ENCODE results near the gene DLG2.

The DLG2 gene

DNA sequence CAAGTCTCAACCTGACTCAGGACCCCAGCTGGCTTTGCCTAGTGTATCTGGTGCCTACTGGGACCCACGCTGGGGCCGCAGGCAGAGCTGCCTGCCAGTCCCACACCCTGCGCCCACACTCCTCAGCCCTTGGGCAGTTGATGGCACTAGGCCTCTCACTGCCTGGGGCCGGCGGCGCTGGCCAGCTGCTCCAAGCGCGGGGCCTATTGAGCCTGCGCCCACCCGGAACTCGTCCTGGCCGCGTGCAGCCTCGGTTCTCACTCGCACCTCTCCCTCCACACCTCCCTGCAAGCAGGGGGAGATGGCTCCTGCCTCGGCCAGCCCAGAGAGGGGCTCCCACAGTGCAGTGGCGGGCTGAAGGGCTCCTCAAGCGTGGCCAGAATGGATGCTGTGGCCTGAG, 1432.4 kb downstream of the DLG2 start:
- TF ChIP-seq, protein P1, sequence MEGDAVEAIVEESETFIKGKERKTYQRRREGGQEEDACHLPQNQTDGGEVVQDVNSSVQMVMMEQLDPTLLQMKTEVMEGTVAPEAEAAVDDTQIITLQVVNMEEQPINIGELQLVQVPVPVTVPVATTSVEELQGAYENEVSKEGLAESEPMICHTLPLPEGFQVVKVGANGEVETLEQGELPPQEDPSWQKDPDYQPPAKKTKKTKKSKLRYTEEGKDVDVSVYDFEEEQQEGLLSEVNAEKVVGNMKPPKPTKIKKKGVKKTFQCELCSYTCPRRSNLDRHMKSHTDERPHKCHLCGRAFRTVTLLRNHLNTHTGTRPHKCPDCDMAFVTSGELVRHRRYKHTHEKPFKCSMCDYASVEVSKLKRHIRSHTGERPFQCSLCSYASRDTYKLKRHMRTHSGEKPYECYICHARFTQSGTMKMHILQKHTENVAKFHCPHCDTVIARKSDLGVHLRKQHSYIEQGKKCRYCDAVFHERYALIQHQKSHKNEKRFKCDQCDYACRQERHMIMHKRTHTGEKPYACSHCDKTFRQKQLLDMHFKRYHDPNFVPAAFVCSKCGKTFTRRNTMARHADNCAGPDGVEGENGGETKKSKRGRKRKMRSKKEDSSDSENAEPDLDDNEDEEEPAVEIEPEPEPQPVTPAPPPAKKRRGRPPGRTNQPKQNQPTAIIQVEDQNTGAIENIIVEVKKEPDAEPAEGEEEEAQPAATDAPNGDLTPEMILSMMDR (IDR thresholded peaks at IDR 0.05; ENCODE audit: low read depth, low read length), result no peak
- no peak overlapping the region for H3K4me3 ChIP-seq (replicated peaks in 1 of 2; ENCODE audit: low read depth in 2 of 2, low read length in 2 of 2)
- no peak for DNase-seq (ENCODE audit: low read depth in 2 of 2)

DNA sequence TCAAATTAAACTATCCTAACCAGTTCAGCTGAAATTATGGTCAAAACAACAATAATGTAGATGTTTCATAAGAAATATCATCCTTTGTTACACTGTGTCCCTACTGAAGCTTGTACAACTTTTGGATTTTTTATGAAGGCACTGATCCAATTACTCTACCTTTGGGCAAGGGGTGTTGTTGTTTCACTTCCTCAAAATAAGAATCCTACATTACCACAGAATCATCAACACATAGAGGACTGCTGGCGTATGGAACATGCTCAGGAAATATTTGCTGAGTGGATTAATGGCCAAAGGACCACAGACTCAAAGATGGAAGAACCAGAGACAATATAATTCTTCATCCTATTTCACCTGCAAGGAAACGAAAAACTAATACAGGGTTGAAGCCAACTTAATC, 1433.4 kb downstream of the DLG2 start:
- no peak for DNase-seq (ENCODE audit: low read depth in 2 of 2)
- TF ChIP-seq, protein P1 (IDR thresholded peaks at IDR 0.05; ENCODE audit: low read depth, low read length), result no peak
- no peak overlapping the region for H3K4me3 ChIP-seq (replicated peaks in 1 of 2; ENCODE audit: low read depth in 2 of 2, low read length in 2 of 2)

DNA sequence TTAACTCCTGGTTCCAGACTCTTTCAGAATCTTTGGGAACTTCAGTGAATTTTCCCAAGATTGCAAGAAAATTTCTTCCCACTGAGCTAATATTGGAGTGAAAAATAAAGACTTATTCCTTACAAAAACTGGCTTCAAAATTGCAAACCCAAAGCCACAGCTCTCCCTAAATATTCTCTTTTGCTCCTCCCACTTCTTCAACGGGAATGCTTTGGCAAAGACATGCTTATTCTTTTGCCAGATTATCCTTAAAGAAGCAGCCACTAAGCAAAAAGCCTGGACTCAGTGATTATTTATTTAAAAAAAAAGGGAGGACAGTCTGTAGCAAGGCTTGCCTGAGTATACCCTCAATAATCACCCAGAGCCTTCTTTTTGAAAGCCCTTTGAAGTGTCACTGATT, 1438.6 kb downstream of the DLG2 start:
- DNase-seq (ENCODE audit: low read depth in 2 of 2), result no peak
- no peak overlapping the region for H3K4me3 ChIP-seq (replicated peaks in 1 of 2; ENCODE audit: low read depth in 2 of 2, low read length in 2 of 2)
- TF ChIP-seq, protein P1 (IDR thresholded peaks at IDR 0.05; ENCODE audit: low read depth, low read length), result no peak

DNA sequence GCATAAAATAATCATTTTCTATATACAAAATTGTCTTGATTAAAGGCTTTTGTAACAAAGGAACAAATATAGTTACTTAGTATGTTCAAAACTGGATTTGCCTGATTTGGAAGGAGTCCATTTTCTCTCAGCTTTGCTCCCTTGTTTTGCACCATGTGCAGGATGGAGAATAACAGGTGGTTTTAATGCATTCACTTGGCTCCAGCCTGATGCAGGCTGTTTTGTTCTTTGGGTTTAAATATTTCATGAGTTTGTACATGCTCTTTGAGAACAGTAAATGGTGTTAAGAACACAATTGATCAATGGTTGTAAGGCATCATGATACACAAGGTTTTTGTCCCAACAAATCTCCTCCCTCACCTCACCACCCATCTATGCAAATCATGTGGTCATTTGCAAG, 1454.1 kb downstream of the DLG2 start:
- TF ChIP-seq, protein P1 (IDR thresholded peaks at IDR 0.05; ENCODE audit: low read depth, low read length), result no peak
- no peak overlapping the region for H3K4me3 ChIP-seq (replicated peaks in 1 of 2; ENCODE audit: low read depth in 2 of 2, low read length in 2 of 2)
- DNase-seq (ENCODE audit: low read depth in 2 of 2), result no peak

DNA sequence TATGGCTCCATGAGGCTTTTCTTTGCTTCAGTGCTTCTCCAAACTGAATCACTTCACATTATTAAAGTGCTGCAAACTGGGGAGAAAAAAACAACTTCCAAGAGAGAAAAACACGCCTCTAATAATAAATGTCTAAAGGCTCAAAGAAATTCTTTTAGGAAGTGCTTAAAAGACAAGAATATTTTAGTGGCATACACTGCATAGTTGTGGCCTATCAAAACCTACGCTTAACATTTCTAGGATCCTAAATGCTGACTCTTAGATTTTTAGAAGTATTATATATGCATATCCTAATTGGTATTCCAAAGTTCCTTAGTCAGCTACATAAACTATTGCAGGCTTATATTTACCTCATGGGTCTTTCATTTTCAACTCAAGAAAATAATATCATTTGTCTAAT, 1462.0 kb downstream of the DLG2 start:
- TF ChIP-seq, protein P1 (IDR thresholded peaks at IDR 0.05; ENCODE audit: low read depth, low read length), result no peak
- no peak overlapping the region for H3K4me3 ChIP-seq (replicated peaks in 1 of 2; ENCODE audit: low read depth in 2 of 2, low read length in 2 of 2)
- no peak for DNase-seq (ENCODE audit: low read depth in 2 of 2)

DNA sequence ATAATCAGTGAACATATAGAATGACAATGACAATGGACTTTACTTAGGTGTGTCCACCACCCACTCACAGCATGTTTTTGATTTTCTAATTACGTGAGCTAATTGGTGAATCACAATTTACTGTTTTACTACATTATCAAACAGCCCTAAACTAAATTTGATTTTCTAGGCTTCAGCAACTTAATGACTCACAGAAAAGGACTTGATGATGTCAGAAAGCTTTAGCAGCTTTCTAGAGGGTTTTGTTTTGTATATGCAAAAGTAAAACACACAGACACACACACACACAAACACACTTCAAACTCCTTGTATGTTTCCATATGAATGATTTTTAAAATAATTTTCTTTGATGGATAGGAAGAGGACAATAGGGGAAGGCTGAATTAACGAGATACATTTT, 1462.4 kb downstream of the DLG2 start:
- no peak for DNase-seq (ENCODE audit: low read depth in 2 of 2)
- TF ChIP-seq, protein P1 (IDR thresholded peaks at IDR 0.05; ENCODE audit: low read depth, low read length), result no peak
- no peak overlapping the region for H3K4me3 ChIP-seq (replicated peaks in 1 of 2; ENCODE audit: low read depth in 2 of 2, low read length in 2 of 2)

DNA sequence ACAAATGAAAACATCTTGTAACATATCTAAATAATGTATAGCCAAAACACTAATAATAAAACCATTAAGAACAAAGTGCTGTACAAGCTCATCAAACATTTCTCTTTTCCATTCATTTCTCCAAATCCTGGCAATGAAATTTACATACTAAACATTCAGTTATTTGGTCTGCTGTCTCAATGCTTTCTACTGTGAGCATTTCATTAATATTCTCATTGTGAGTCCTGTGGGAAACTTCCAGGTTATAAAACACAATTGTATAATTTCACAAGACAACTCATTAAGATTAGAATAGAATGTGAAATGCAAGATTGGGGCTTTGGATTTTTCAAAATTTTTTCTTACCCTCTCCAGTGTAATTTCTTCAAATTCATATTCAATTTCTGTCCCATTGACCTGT, 1464.0 kb downstream of the DLG2 start:
- TF ChIP-seq, protein P1 (IDR thresholded peaks at IDR 0.05; ENCODE audit: low read depth, low read length), result no peak
- no peak overlapping the region for H3K4me3 ChIP-seq (replicated peaks in 1 of 2; ENCODE audit: low read depth in 2 of 2, low read length in 2 of 2)
- DNase-seq (ENCODE audit: low read depth in 2 of 2), result no peak
